GM23338 (cell line): ENCODE results near the gene IKBKE. TPM values are rescaled to one million over a fixed set of nuclear protein-coding genes. Genes with fewer than 3 reads are reported as not detected.

ENCODE experiments used
- ATAC-seq: fragments of 200-7000 bp; cut with Tn5 transposase; 3 replicates; pipeline ENCODE4 v1.9.1; 2020
- DNase-seq: peaks from one replicate; pipeline ENCODE4 v3.0.0-alpha.2; 2015; ENCODE audit warnings: low spot score
- H2AFZ ChIP-seq: fragments of 200-600 bp; sonication (generic); 2 replicates; pipeline ENCODE4 v1.8.0; 2016; ENCODE audit warnings: antibody characterized with exemption, mild to moderate bottlenecking, moderate library complexity
- H3F3A ChIP-seq: fragments of 200-600 bp; sonication (generic); replicated peaks from 2 replicates; pipeline ENCODE4 v1.8.0; 2017; ENCODE audit warnings: antibody characterized with exemption, mixed run types, low read depth
- H3K27ac ChIP-seq: fragments of 200-600 bp; sonication (generic); 2 replicates; pipeline ENCODE4 v1.6.1; 2016; ENCODE audit warnings: low read depth
- H3K27me3 ChIP-seq: fragments of 200-600 bp; sonication (generic); 2 replicates; pipeline ENCODE4 v1.8.0; 2016; ENCODE audit warnings: mild to moderate bottlenecking, mixed run types, moderate library complexity; ENCODE audit not compliant: insufficient read depth
- H3K36me3 ChIP-seq: fragments of 200-600 bp; sonication (generic); 2 replicates; pipeline ENCODE4 v1.8.0; 2016; ENCODE audit warnings: mild to moderate bottlenecking; ENCODE audit not compliant: insufficient read depth
- H3K4me1 ChIP-seq: fragments of 200-600 bp; sonication (generic); 2 replicates; pipeline ENCODE4 v1.8.0; 2016; ENCODE audit warnings: mild to moderate bottlenecking, moderate library complexity; ENCODE audit not compliant: insufficient read depth
- H3K4me2 ChIP-seq: fragments of 200-600 bp; sonication (generic); 2 replicates; pipeline ENCODE4 v1.7.1; 2017; ENCODE audit warnings: mixed run types
- H3K4me3 ChIP-seq: fragments of 200-600 bp; sonication (generic); 2 replicates; pipeline ENCODE4 v1.6.1; 2016; ENCODE audit warnings: mixed run types
- H3K79me2 ChIP-seq: fragments of 200-600 bp; sonication (generic); replicated peaks from 2 replicates; pipeline ENCODE4 v1.8.0; 2017; ENCODE audit warnings: mild to moderate bottlenecking; ENCODE audit not compliant: insufficient read depth
- H3K9me2 ChIP-seq: fragments of 200-600 bp; sonication (generic); 2 replicates; pipeline ENCODE4 v1.8.0; 2017; ENCODE audit not compliant: insufficient read depth
- H4K20me1 ChIP-seq: fragments of 200-600 bp; sonication (generic); replicated peaks from 2 replicates; pipeline ENCODE4 v1.8.0; 2017; ENCODE audit warnings: mild to moderate bottlenecking; ENCODE audit not compliant: insufficient read depth
- H3K27ac Mint-ChIP-seq: 2 replicates; pipeline ENCODE4 v1.8.0; 2020; ENCODE audit warnings: inconsistent platforms, mild to moderate bottlenecking, moderate library complexity, mixed read lengths
- H3K27me3 Mint-ChIP-seq: 3 replicates; pipeline ENCODE4 v1.8.0; 2022; ENCODE audit warnings: low read depth, mild to moderate bottlenecking, moderate library complexity, mixed read lengths, inconsistent platforms; ENCODE audit not compliant: insufficient read depth, poor library complexity
- H3K36me3 Mint-ChIP-seq: 3 replicates; pipeline ENCODE4 v1.8.0; 2021; ENCODE audit warnings: low read depth, mild to moderate bottlenecking, inconsistent platforms, moderate library complexity, mixed read lengths
- H3K4me1 Mint-ChIP-seq: 3 replicates; pipeline ENCODE4 v1.8.0; 2020; ENCODE audit warnings: mild to moderate bottlenecking, inconsistent platforms, mixed read lengths
- H3K4me3 Mint-ChIP-seq: 3 replicates; pipeline ENCODE4 v1.8.0; 2021; ENCODE audit warnings: moderate library complexity, mild to moderate bottlenecking, inconsistent platforms, mixed read lengths
- H3K9me3 Mint-ChIP-seq: 3 replicates; pipeline ENCODE4 v1.8.0; 2020; ENCODE audit warnings: moderate library complexity, mild to moderate bottlenecking, inconsistent platforms, mixed read lengths
- CREB1 ChIP-seq: fragments of 250-450 bp; sonication (Bioruptor Pico); IDR thresholded peaks from 2 replicates; pipeline ENCODE4 v1.5.0; 2020; ENCODE audit warnings: low read depth, mild to moderate bottlenecking, moderate library complexity
- CTCF ChIP-seq, 2 experiments: fragments of 200-600 bp in 1 of 2; sonication (generic) in 1 of 2; conservative IDR thresholded peaks; 2 replicates each; pipeline versions ENCODE4 v1.5.1 to v1.6.1; 2016 to 2017; ENCODE audit warnings: antibody characterized with exemption in 2 of 2, low read depth in 2 of 2, mild to moderate bottlenecking in 2 of 2, moderate library complexity in 1 of 2
- ETS1 ChIP-seq: IDR thresholded peaks from 2 replicates; pipeline ENCODE4 v1.6.1; 2016; ENCODE audit warnings: antibody characterized with exemption
- EZH2 ChIP-seq: fragments of 200-600 bp; sonication (generic); IDR thresholded peaks from one replicate; pipeline ENCODE4 v1.8.0; 2017; ENCODE audit warnings: antibody characterized with exemption, mild to moderate bottlenecking, low read depth; ENCODE audit not compliant: unreplicated experiment
- EZH2phosphoT487 ChIP-seq: fragments of 200-600 bp; sonication (generic); IDR thresholded peaks from one replicate; pipeline ENCODE4 v1.8.1; 2018; ENCODE audit warnings: antibody characterized with exemption; ENCODE audit not compliant: unreplicated experiment
- JUNB ChIP-seq: IDR thresholded peaks from one replicate; pipeline ENCODE4 v1.6.1; 2016; ENCODE audit warnings: antibody characterized with exemption; ENCODE audit not compliant: unreplicated experiment
- NANOG ChIP-seq: IDR thresholded peaks from 2 replicates; pipeline ENCODE4 v1.6.1; 2016; ENCODE audit warnings: antibody characterized with exemption, borderline replicate concordance
- POLR2AphosphoS5 ChIP-seq: IDR thresholded peaks from 2 replicates; pipeline ENCODE4 v1.6.1; 2016; ENCODE audit warnings: antibody characterized with exemption, low read depth
- REST ChIP-seq: IDR thresholded peaks from one replicate; pipeline ENCODE4 v1.6.1; 2018; ENCODE audit warnings: antibody characterized with exemption; ENCODE audit not compliant: unreplicated experiment
- STAT1 ChIP-seq: IDR thresholded peaks from one replicate; pipeline ENCODE4 v1.6.1; 2016; ENCODE audit warnings: antibody characterized with exemption; ENCODE audit not compliant: unreplicated experiment
- ZNF114 ChIP-seq: fragments of 250-450 bp; sonication (Bioruptor Pico); IDR thresholded peaks from 2 replicates; pipeline ENCODE4 v1.5.0; 2020; ENCODE audit warnings: mild to moderate bottlenecking, moderate library complexity
- ZNF331 ChIP-seq: fragments of 250-450 bp; sonication (Bioruptor Pico); IDR thresholded peaks from 2 replicates; pipeline ENCODE4 v1.5.0; 2020; ENCODE audit warnings: low read depth, mild to moderate bottlenecking, moderate library complexity
- ZNF462 ChIP-seq: fragments of 250-450 bp; sonication (Bioruptor Pico); IDR thresholded peaks from 2 replicates; pipeline ENCODE4 v1.5.0; 2020; ENCODE audit warnings: mild to moderate bottlenecking, moderate library complexity
- polyA plus RNA-seq: library from polyadenylated mRNA; unstranded; fragments of >200 nt; fragmentation: Nextera tagmentation; extraction: Ambion mirVana; gene quantifications from 2 replicates; pipeline ENCODE4 v1.2.1, GENCODE V29; 2016
- total RNA-seq: library from RNA; depleted of rRNA; stranded (reverse); fragments of >200 nt; shearing (Covaris generic); gene quantifications from 2 replicates; pipeline ENCODE4 v1.2.3, GENCODE V29; 2014

The IKBKE gene
- total and polyA plus RNA-seq, 2 experiments from 2014 or later: 4.8 to 11.1 TPM

- Histone ChIP-seq H3K4me2 (no peak overlapping the region), H3K79me2 (no peaks in the 10 kb centered on the region), H3K4me3 (no peak overlapping the region), H3K9me2 (no peaks in the 10 kb centered on the region), H3K27me3 (peaks cover 27% of the 10 kb centered on the region), H3K4me1 (peaks cover 13% of the 10 kb centered on the region), H4K20me1 (peaks cover 4% of the 10 kb centered on the region; the same call in 1 of the 2 replicates), H3K27ac (no peak overlapping the region), H2AFZ (no peak overlapping the region), H3K36me3 (no peaks in the 10 kb centered on the region), H3F3A (no peaks in the 10 kb centered on the region)
- TF ChIP-seq STAT1 (no peak), JUNB (no peak), REST (no peak), CREB1 (no peak), EZH2phosphoT487 (no peak), EZH2 (no peak), ZNF462 (CRISPR knock-in tag) (no peak), POLR2AphosphoS5 (no peak), NANOG (no peak), CTCF (conservative IDR thresholded peaks at IDR 0.05; ENCODE audit: low read depth in 2 of 2) (no peak), ETS1 (no peak), ZNF114 (CRISPR knock-in tag) (no peak), ZNF331 (CRISPR knock-in tag) (no peak)
- H3K27me3 Mint-ChIP-seq: peaks cover 30% of the 10 kb centered on the region
- H3K36me3 Mint-ChIP-seq: no peaks in the 10 kb centered on the region
- no peak for DNase-seq
- peaks cover 42% of the 10 kb centered on the region for H3K4me1 Mint-ChIP-seq
- no peaks in the 10 kb centered on the region for H3K9me3 Mint-ChIP-seq
- ATAC-seq: peak; percentile 27
- H3K4me3 Mint-ChIP-seq: no peak overlapping the region
- H3K27ac Mint-ChIP-seq: no peak overlapping the region
Observed at GRCh38 chr1:206513312-206514111, 43.2 kb downstream of the IKBKE start.
